ENCODE results near the gene ALPK1. TPM values are rescaled to one million over a fixed set of nuclear protein-coding genes. Genes with fewer than 3 reads are reported as not detected.

The ALPK1 gene
- total and polyA plus RNA-seq, 2 of the 8 experiments (the other 6 are each of a cell fraction or from before 2014, with no cell fraction given), result 0.08 to 0.43 TPM

DNA sequence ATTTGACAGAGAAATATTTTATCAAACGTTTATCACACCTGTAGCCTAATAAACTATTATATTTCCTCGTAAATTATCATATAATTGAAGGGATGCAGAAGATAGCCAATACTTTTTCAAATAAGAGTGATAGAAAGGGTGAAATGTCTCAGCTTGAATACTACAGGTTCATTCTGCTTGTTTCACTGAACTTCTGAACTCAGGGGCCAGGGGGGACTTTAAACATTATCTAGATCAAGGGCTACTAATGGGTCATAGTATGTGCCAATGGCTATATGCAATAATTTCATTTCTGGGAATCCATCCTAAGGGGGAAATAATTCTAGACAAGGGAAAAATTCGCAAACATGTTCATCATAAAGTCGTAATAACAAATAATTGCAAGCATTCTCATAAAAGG lies 2.6 kb downstream of the ALPK1 start:
- Histone ChIP-seq H2AK5ac (ENCODE audit: low read depth, low read length) (no peak overlapping the region), H2BK12ac (ENCODE audit: low read depth, low read length) (no peak overlapping the region), H2BK20ac (ENCODE audit: low read length) (no peak overlapping the region), H2AFZ (ENCODE audit: low read length) (no peak overlapping the region), H4K91ac (replicated peaks; ENCODE audit: insufficient read length, low read length) (no peak overlapping the region), H3K14ac (ENCODE audit: insufficient read length) (no peak overlapping the region), H4K5ac (ENCODE audit: insufficient read length, low read depth, low read length) (no peak overlapping the region), H3K23ac (ENCODE audit: insufficient read length) (no peak overlapping the region), H3K4me3 (ENCODE audit: extremely low read depth in 1 of 4, insufficient read depth in 2 of 4, low read depth in 3 of 4, low read length in 4 of 4) (no peak overlapping the region), H2BK15ac (ENCODE audit: low read length) (no peak overlapping the region), H3K4me2 (ENCODE audit: insufficient read depth in 1 of 2, low read depth in 2 of 2, low read length in 2 of 2) (no peak overlapping the region), H4K20me1 (replicated peaks in 1 of 2; ENCODE audit: control insufficient read depth in 1 of 2, insufficient read depth in 2 of 2, low read length in 2 of 2) (no peaks in the 10 kb centered on the region), H3K56ac (replicated peaks; ENCODE audit: insufficient read length, low read depth, low read length) (no peak overlapping the region), H2BK5ac (ENCODE audit: low read depth, low read length) (no peak overlapping the region), H3K79me2 (ENCODE audit: control insufficient read depth in 1 of 2, insufficient read depth in 2 of 2, low read length in 2 of 2) (no peaks in the 10 kb centered on the region), H3K4me1 (replicated peaks in 1 of 4; ENCODE audit: control insufficient read depth in 3 of 4, insufficient read depth in 4 of 4, low read length in 3 of 4) (peaks cover 0 to 2% (median 0%) of the 10 kb centered on the region in 4 experiments; a peak in 1 of 7 replicates), H3K9ac (replicated peaks in 1 of 4; ENCODE audit: extremely low read depth in 1 of 4, low read depth in 3 of 4, low read length in 3 of 4) (no peak overlapping the region), H3K9me3 (ENCODE audit: insufficient read depth in 2 of 2, low read depth in 1 of 2, low read length in 1 of 2) (no peaks in the 10 kb centered on the region), H3K18ac (ENCODE audit: extremely low read depth, low read length) (no peak overlapping the region), H3K23me2 (ENCODE audit: low read depth, low read length) (no peaks in the 10 kb centered on the region), H3K4ac (replicated peaks; ENCODE audit: insufficient read length, low read depth, low read length) (no peak overlapping the region), H3K27ac (ENCODE audit: low read depth, low read length) (no peak overlapping the region), H3K79me1 (ENCODE audit: low read depth, low read length) (no peaks in the 10 kb centered on the region), H3K36me3 (ENCODE audit: control insufficient read depth in 2 of 4, insufficient read depth in 4 of 4, low read length in 3 of 4) (no peaks in the 10 kb centered on the region), H3K27me3 (replicated peaks in 1 of 4; ENCODE audit: control insufficient read depth in 3 of 4, extremely low read depth in 1 of 4, insufficient read depth in 3 of 4, low read length in 3 of 4) (no peaks in the 10 kb centered on the region; a peak in 1 of 7 replicates), H4K8ac (ENCODE audit: extremely low read depth, insufficient read depth, low read length) (no peak overlapping the region), H2BK120ac (replicated peaks; ENCODE audit: low read depth, low read length) (no peak overlapping the region)
- DNase-seq (ENCODE audit: low read depth in 1 of 2, low spot score in 2 of 2) (no peak), FAIRE-seq (no peak)
- CTCF ChIA-PET (ENCODE audit: partially characterized antibody), result interaction anchor here (0.9 to 1.2 kb wide), 3 partner anchors 9 to 201 kb away, joined by 3 to 4 read pairs (median 3); partner anchors contain the start of gene TIFA
- 83% methylated on average over 4 of the region's 4 CpGs; no CpG with 5 or more reads in 1 of the 2 experiments for WGBS, 2 experiments (ENCODE audit: extremely low coverage in 1 of 2, insufficient coverage in 1 of 2, insufficient read length in 1 of 2, insufficient replicate concordance in 2 of 2, low coverage in 1 of 2, low lambda C conversion rate in 2 of 2, missing lambda C conversion rate in 1 of 2)
- no peak for TF ChIP-seq PHF8 (conservative IDR thresholded peaks at IDR 0.05; ENCODE audit: low read depth, low read length)
- no peak for TF ChIP-seq RBBP5 (IDR thresholded peaks at IDR 0.05; ENCODE audit: borderline replicate concordance, low read depth, low read length)
- TF ChIP-seq RNF2 (IDR thresholded peaks at IDR 0.05; ENCODE audit: borderline replicate concordance, low read depth, low read length, missing control alignments, poor library complexity, severe bottlenecking), result no peak
- TF ChIP-seq EZH2 (IDR thresholded peaks at IDR 0.05; ENCODE audit: low read depth, low read length, severe bottlenecking), result no peak
- TF ChIP-seq, protein P1, sequence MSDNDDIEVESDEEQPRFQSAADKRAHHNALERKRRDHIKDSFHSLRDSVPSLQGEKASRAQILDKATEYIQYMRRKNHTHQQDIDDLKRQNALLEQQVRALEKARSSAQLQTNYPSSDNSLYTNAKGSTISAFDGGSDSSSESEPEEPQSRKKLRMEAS (IDR thresholded peaks at IDR 0.05), result no peak
- TF ChIP-seq SIRT6 (IDR thresholded peaks at IDR 0.05; ENCODE audit: low read length), result no peak
- no peak for TF ChIP-seq CREB1 (IDR thresholded peaks at IDR 0.05)
- TF ChIP-seq SP4 (IDR thresholded peaks at IDR 0.05; ENCODE audit: low read length), result no peak
- no peak for TF ChIP-seq RFX5 (IDR thresholded peaks at IDR 0.05; ENCODE audit: borderline replicate concordance, low read depth, low read length)
- TF ChIP-seq YY1 (IDR thresholded peaks at IDR 0.05; ENCODE audit: low read depth, low read length), result no peak
- TF ChIP-seq MAFK (IDR thresholded peaks at IDR 0.05; ENCODE audit: low read depth, low read length), result no peak
- POLR2A ChIA-PET (ENCODE audit: partially characterized antibody), result no interaction called here
